Heart left ventricle (tissue), 13 donors: ENCODE results near the gene TGFBR1.

Experiments
- POLR2A ChIP-seq, 2 donors: fragments of 450-650 bp; IDR thresholded peaks; one replicate each; pipeline ENCODE4 v1.6.1; 2017; ENCODE audit warnings: antibody characterized with exemption in 2 of 2, mild to moderate bottlenecking in 2 of 2, moderate library complexity in 2 of 2
- TF ChIP-seq, protein P1 (sequence below), 12 donors: fragments of 200-600 bp; sonication (generic) in 4 of 12; IDR thresholded peaks; one replicate each; pipeline versions ENCODE4 v1.5.0 to v1.8.0; 2018 to 2022; ENCODE audit warnings: antibody characterized with exemption in 12 of 12, mild to moderate bottlenecking in 5 of 12
- donor health status: ischemic (EF 13 %, LVEDD 7.1; RV severe dilation, severe dysfunction).
- donor health status: DM: no; HTN: yes; CAD: no.
- donor health status: DM: no; HTN: no; CAD: no.
- donor health status: ischemic (EF 25% LVEDD 6.9; RV normal size, moderate dysfunction).
- donor health status: ischemic (EF 25% LVEDD 5.7; RV mildly dilated, moderate dysfunction).
- donor health status: ischemic (EF 35%, LVEDD 5.7; RV mildly dilated, moderate dysfunction).
- donor health status: nonischemic (EF 11% LVEDD 7.7; RV severe dilation, severe dysfunction).
- donor health status: DM: yes; HTN: yes; CAD: no.
- donor health status: PGD.
- donor health status: ischemic (EF 29% LVEDD 5.4; RV normal size, mild dysfunction).
- donor health status: nonischemic (EF 23%, LVEDD 6.1; RV moderate dilation, normal function).

DNA sequence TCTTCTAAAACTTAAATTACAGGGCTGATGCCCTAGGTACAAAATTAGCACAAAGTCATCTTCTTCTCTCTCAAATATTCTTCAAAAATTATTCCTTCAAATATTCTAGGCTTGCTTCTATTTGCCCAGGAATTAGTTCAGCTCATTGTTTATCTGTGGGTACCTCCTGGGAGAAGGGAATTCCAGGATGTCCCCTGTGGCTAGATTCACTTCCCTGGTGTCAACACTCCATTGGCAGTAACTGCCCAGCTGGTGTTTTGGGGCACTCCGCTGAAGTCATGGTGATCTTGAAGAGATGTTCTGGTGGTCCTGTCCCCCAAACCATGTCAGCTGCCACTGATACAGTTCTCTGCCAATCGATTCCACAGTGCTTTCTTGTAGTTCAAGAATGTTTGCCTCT lies 26.2 kb upstream of the TGFBR1 start:
- TF ChIP-seq POLR2A (IDR thresholded peaks at IDR 0.05), result no peak
- TF ChIP-seq, protein P1, sequence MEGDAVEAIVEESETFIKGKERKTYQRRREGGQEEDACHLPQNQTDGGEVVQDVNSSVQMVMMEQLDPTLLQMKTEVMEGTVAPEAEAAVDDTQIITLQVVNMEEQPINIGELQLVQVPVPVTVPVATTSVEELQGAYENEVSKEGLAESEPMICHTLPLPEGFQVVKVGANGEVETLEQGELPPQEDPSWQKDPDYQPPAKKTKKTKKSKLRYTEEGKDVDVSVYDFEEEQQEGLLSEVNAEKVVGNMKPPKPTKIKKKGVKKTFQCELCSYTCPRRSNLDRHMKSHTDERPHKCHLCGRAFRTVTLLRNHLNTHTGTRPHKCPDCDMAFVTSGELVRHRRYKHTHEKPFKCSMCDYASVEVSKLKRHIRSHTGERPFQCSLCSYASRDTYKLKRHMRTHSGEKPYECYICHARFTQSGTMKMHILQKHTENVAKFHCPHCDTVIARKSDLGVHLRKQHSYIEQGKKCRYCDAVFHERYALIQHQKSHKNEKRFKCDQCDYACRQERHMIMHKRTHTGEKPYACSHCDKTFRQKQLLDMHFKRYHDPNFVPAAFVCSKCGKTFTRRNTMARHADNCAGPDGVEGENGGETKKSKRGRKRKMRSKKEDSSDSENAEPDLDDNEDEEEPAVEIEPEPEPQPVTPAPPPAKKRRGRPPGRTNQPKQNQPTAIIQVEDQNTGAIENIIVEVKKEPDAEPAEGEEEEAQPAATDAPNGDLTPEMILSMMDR (IDR thresholded peaks at IDR 0.05), result no peak
